Ecto neural progenitor cell (in vitro differentiated cells): ENCODE data around the gene KLF18.
"Not testable (repeated sequence)": the region's sequence is repeated elsewhere in the genome, so short reads cannot be mapped to it uniquely, and the experiment has no call there.

Source experiments
- DNase-seq: peaks from one replicate; pipeline ENCODE4 v3.0.0-alpha.2; 2018; ENCODE audit warnings: low spot score

The KLF18 gene

GRCh38 chr1:44141531-44141930 lies at the start of gene KLF18:
Gene KLF18 (minus strand): TSS chr1:44141631. CDS start chr1:44141631, 0 bp downstream.
- no peak for DNase-seq

GRCh38 chr1:44174630-44175029 lies 33.2 kb upstream of the KLF18 start:
- DNase-seq = no peak

GRCh38 chr1:44170281-44170823 lies 28.9 kb upstream of the KLF18 start:
- DNase-seq = no peak

- no peak for DNase-seq
Observed at GRCh38 chr1:44168520-44169098, 27.2 kb upstream of the KLF18 start.

GRCh38 chr1:44161546-44161945 lies 20.1 kb upstream of the KLF18 start:
- DNase-seq = no peak

- DNase-seq = no peak
Observed at GRCh38 chr1:44158871-44159270, 17.4 kb upstream of the KLF18 start.

GRCh38 chr1:44157903-44158302 lies 16.5 kb upstream of the KLF18 start:
- DNase-seq = no peak

GRCh38 chr1:44154049-44154448 lies 12.6 kb upstream of the KLF18 start:
- DNase-seq = no peak

GRCh38 chr1:44152692-44153091 lies 11.3 kb upstream of the KLF18 start:
- DNase-seq = no peak

- no peak for DNase-seq
Observed at GRCh38 chr1:44151808-44152207, 10.4 kb upstream of the KLF18 start.

GRCh38 chr1:44151332-44151731 lies 9.9 kb upstream of the KLF18 start:
- no peak for DNase-seq

- no peak for DNase-seq
Observed at GRCh38 chr1:44147582-44147981, 6.2 kb upstream of the KLF18 start.

GRCh38 chr1:44146536-44147361 lies 5.3 kb upstream of the KLF18 start:
- DNase-seq = no peak

- no peak for DNase-seq
Observed at GRCh38 chr1:44144962-44145756, 3.7 kb upstream of the KLF18 start.

GRCh38 chr1:44139565-44139964 lies 1.9 kb downstream of the KLF18 start:
- not testable (repeated sequence) for DNase-seq

- DNase-seq = no peak
Observed at GRCh38 chr1:44138239-44138638, 3.2 kb downstream of the KLF18 start.

- DNase-seq = no peak
Observed at GRCh38 chr1:44135886-44136285, 5.5 kb downstream of the KLF18 start.

- DNase-seq = no peak
Observed at GRCh38 chr1:44134071-44134920, 7.1 kb downstream of the KLF18 start.

- no peak for DNase-seq
Observed at GRCh38 chr1:44131411-44131810, 10.0 kb downstream of the KLF18 start.

GRCh38 chr1:44129616-44130500 lies 11.6 kb downstream of the KLF18 start:
- DNase-seq = no peak
